Parathyroid adenoma (tissue), 2 donors: ENCODE data around the gene GIGYF1.
"Not testable (repeated sequence)": the region's sequence is repeated elsewhere in the genome, so short reads cannot be mapped to it uniquely, and the experiment has no call there.

ENCODE experiments used
- H2AFZ ChIP-seq: fragments of 300-600 bp; sonication (generic); one replicate; pipeline ENCODE4 v1.7.0; 2017; ENCODE audit warnings: antibody characterized with exemption, mild to moderate bottlenecking
- H3K27ac ChIP-seq: fragments of 300-600 bp; sonication (generic); one replicate; pipeline ENCODE4 v1.7.0; 2017
- H3K27me3 ChIP-seq: fragments of 300-600 bp; sonication (generic); one replicate; pipeline ENCODE4 v1.7.0; 2017; ENCODE audit warnings: low read length; ENCODE audit not compliant: control insufficient read depth, insufficient read depth
- H3K36me3 ChIP-seq: fragments of 300-600 bp; sonication (generic); one replicate; pipeline ENCODE4 v1.7.0; 2017; ENCODE audit warnings: low read length; ENCODE audit not compliant: control insufficient read depth, insufficient read depth
- H3K4me1 ChIP-seq: fragments of 300-600 bp; sonication (generic); one replicate; pipeline ENCODE4 v1.7.0; 2017; ENCODE audit warnings: control low read depth
- H3K4me2 ChIP-seq: fragments of 300-600 bp; sonication (generic); one replicate; pipeline ENCODE4 v1.7.0; 2017; ENCODE audit warnings: low read length
- H3K4me3 ChIP-seq: fragments of 300-600 bp; sonication (generic); one replicate; pipeline ENCODE4 v1.7.0; 2017; ENCODE audit warnings: low read depth, low read length
- H3K79me2 ChIP-seq: fragments of 300-600 bp; sonication (generic); one replicate; pipeline ENCODE4 v1.7.0; 2017; ENCODE audit warnings: control low read depth
- H3K9ac ChIP-seq: fragments of 300-600 bp; sonication (generic); one replicate; pipeline ENCODE4 v1.7.0; 2017; ENCODE audit warnings: mild to moderate bottlenecking
- H3K9me3 ChIP-seq: fragments of 300-600 bp; sonication (generic); one replicate; pipeline ENCODE4 v1.7.0; 2017; ENCODE audit warnings: low read length; ENCODE audit not compliant: control insufficient read depth
- TF ChIP-seq, protein P1 (sequence below): fragments of 300-600 bp; sonication (generic); IDR thresholded peaks from one replicate; pipeline ENCODE4 v1.7.0; 2017; ENCODE audit warnings: antibody characterized with exemption, mild to moderate bottlenecking
- donor health status: primary hyperparathyroidism.

The GIGYF1 gene

DNA sequence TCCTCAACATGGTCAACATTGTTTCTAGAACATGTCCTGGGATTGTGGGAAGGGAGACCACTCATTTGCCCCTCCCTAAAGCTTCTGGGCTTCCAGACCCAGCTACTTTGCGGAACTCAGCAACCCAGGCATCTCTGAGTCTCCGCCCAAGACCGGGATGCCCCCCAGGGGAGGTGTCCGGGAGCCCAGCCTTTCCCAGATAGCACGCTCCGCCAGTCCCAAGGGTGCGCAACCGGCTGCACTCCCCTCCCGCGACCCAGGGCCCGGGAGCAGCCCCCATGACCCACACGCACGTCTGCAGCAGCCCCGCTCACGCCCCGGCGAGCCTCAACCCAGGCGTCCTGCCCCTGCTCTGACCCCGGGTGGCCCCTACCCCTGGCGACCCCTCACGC, 26.2 kb upstream of the GIGYF1 start, which contains the start of gene EPO:
Gene EPO (plus strand): TSS at position 190 of the 392 bp plus-strand sequence. CDS start 513 bp downstream, outside the sequence.
- Histone ChIP-seq H3K4me1 (peaks cover 4% of the 10 kb centered on the region), H3K27me3 (no peaks in the 10 kb centered on the region)

DNA sequence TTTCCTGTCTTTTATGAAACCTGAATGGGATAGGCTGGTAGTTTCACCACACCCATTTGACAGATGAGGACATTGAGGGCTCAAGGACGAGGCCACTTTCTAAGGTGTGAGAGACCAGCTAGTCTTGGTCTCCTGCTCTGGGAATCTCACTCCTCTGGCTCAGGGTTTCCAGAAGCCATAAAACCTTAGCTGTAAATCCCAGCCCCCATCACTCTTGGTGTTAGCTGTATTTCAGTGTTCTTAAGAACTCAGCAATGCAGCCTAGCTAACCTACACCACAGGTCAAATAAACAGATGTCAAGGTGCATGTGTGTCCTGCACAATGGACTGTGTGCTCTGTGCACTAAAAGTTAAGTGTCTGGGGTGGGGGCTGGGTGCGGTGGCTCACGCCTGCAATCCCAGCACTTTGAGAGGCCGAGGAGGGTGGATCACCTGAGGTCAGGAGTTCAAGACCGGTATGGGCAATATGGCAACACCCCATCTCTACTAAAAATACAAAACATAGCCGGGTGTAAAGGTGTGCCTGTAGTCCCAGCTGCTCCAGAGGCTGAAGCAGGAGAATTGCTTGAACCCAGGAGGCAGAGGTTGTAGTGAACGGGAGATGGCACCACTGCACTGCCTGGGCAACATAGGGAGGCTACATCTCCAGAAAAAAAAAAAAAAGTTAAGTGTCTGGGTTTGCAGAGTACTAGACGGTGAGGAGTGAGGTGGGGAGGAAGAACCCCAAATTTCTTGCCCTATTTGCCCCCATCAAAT, 25.7 kb upstream of the GIGYF1 start:
- Histone ChIP-seq H3K9ac (no peak overlapping the region), H2AFZ (no peak overlapping the region), H3K27ac (no peak overlapping the region), H3K4me1 (peaks cover 4% of the 10 kb centered on the region), H3K36me3 (no peaks in the 10 kb centered on the region), H3K79me2 (no peaks in the 10 kb centered on the region), H3K27me3 (no peaks in the 10 kb centered on the region), H3K4me3 (no peak overlapping the region), H3K4me2 (no peak overlapping the region), H3K9me3 (no peaks in the 10 kb centered on the region)
- TF ChIP-seq, protein P1, sequence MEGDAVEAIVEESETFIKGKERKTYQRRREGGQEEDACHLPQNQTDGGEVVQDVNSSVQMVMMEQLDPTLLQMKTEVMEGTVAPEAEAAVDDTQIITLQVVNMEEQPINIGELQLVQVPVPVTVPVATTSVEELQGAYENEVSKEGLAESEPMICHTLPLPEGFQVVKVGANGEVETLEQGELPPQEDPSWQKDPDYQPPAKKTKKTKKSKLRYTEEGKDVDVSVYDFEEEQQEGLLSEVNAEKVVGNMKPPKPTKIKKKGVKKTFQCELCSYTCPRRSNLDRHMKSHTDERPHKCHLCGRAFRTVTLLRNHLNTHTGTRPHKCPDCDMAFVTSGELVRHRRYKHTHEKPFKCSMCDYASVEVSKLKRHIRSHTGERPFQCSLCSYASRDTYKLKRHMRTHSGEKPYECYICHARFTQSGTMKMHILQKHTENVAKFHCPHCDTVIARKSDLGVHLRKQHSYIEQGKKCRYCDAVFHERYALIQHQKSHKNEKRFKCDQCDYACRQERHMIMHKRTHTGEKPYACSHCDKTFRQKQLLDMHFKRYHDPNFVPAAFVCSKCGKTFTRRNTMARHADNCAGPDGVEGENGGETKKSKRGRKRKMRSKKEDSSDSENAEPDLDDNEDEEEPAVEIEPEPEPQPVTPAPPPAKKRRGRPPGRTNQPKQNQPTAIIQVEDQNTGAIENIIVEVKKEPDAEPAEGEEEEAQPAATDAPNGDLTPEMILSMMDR = no peak

More for the DNA sequence above, 26.2 kb upstream of the GIGYF1 start, which contains the start of gene EPO:
- Histone ChIP-seq H3K9me3 (no peaks in the 10 kb centered on the region), H3K4me2 (no peak within 1 kb of the TSS), H3K4me3 (no peak within 1 kb of the TSS), H3K27ac (no peak within 1 kb of the TSS), H3K36me3 (no peaks in the 10 kb centered on the region), H2AFZ (peak within 1 kb of the TSS; percentile 34), H3K9ac (no peak within 1 kb of the TSS), H3K79me2 (no peaks in the 10 kb centered on the region)
- TF ChIP-seq, protein P1 = no peak

DNA sequence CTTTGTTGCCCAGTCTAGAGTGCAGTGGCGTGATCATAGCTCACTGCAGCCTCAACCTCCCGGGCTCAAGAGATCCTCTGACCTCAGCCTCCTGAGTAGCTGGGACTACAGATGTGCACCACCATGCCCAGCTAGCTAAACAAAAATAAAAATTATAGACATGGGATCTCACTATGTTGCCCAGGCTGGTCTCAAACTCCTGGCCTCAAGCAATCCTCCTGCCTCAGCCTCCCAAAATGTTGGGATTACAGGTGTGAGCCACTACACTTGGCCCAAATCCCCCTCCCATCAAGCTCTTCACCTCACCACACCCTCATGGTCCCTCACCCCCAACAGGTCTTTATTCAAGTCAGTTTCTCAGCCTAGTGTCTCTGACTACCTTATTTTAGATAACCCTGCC, 23.0 kb upstream of the GIGYF1 start:
- H3K27me3 ChIP-seq, H3K36me3 ChIP-seq, H3K4me3 ChIP-seq, H3K9ac ChIP-seq, H3K4me2 ChIP-seq, H3K9me3 ChIP-seq, H3K79me2 ChIP-seq, H2AFZ ChIP-seq, H3K27ac ChIP-seq, H3K4me1 ChIP-seq: not testable (repeated sequence)

DNA sequence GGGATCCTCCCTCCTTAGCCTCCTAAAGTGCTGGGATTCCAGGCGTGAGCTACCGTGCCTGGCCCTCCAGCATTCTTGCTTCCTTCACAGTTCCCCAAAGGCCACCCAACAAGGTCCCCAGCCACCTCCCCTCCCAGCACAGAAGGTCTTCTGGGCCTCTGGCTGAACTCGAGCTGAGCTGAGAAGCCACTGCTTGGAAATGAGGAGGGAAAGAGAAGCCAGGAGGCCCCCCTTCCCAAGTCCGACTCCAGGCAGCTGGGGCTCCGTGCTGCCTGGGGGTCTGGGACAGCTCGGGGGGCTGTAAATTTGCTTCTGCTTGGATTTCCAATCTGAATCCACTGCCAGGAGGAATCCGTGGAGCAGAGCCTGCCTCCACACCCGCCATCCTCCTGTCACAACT, 20.7 kb upstream of the GIGYF1 start:
- Histone ChIP-seq H3K79me2 (no peaks in the 10 kb centered on the region), H3K27ac (no peak overlapping the region), H3K27me3 (no peaks in the 10 kb centered on the region), H3K36me3 (no peaks in the 10 kb centered on the region), H3K9me3 (no peaks in the 10 kb centered on the region), H2AFZ (no peak overlapping the region), H3K9ac (no peak overlapping the region), H3K4me3 (no peak overlapping the region), H3K4me2 (no peak overlapping the region), H3K4me1 (no peaks in the 10 kb centered on the region)
- TF ChIP-seq, protein P1 = no peak

DNA sequence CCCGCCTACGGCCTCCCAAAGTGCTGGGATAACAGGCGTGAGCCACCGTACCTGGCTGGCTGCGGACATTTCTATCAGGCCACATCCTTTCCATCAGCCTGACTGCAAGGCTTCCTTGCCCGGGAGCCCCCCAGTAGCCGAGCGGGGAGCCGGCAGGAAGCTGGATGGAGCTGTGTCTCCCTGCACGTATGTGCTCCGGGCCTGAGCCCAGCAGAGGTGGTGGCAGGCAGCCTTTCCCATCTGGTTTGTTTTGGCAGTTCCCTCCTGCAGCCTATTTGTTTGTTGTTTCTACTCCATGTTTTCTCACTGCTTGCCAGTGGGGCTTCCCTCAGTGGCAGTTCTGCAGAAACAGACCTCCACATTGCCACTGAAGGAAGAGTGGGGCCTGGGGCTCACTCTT, 17.3 kb upstream of the GIGYF1 start:
- no peaks in the 10 kb centered on the region for H3K36me3 ChIP-seq
- H3K79me2 ChIP-seq = no peaks in the 10 kb centered on the region
- H3K4me1 ChIP-seq = peaks cover 5% of the 10 kb centered on the region
- H2AFZ ChIP-seq = no peak overlapping the region
- no peak overlapping the region for H3K27ac ChIP-seq
- TF ChIP-seq, protein P1 = no peak
- no peaks in the 10 kb centered on the region for H3K27me3 ChIP-seq
- H3K4me3 ChIP-seq = no peak overlapping the region
- no peaks in the 10 kb centered on the region for H3K9me3 ChIP-seq
- no peak overlapping the region for H3K9ac ChIP-seq
- no peak overlapping the region for H3K4me2 ChIP-seq
